Measurements from ENCODE around the gene LIN28B.

The LIN28B gene

DNA sequence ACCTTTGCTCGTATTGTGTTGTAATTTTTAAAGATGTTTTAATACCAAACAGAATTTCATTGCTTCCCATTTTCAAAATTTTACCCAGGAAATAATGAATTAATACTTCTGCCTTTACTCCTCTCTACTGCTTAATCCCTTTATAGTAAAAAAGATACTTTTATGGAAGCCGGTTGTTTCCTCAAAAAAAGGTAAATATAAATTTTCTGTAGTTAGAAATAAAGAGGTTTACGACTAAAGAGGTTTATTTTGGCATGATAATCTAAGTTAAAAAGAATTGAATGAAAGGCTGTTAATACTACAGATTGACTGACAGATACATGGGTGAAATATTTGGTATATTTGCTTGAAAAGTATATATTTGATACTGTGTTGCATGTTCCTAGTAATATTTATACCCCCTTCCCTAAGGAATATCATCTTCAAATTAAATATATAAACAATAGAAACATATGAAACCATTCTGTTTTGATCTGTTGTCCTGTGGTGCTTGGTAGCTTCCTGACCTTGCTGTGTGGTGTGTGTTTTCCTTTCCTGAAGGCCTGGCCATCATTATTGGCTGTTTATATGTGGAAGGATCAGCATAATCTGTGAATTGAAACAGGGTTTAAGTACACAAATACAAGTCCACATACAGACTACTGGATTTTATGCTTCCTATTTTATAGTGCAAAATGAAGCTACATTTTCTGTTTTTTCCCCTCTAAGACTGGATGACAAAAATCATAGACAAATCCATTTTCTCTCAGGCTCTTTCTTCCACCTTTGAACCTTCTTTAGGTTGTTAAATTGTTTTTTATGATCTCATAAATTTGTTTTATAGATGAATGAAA, 2.3 kb downstream of the LIN28B start:
- H3K9ac ChIP-seq: no peak overlapping the region

DNA sequence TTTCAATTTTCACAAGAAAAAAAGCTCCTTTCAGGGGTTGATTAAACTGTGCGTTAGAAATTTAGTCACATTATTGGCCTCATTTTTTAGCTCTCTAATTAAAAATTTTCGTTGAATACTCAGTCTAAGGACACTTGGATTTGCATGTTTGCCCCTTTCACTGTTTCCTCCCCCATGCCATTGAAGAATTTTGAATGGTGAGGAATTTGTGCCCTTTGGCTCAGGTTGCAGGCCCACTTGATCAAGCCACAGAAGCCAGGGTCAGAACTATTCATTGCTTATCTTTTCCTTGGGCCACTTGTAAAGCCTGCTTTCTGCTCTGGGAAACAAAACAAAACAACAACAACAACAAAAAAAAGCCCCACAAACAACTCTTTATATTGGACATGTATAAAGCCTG, 12.2 kb downstream of the LIN28B start:
- no peak overlapping the region for H3K4me3 ChIP-seq (IDR thresholded peaks at IDR 0.05; ENCODE audit: insufficient read depth, low read depth, low read length)
- no peaks in the 10 kb centered on the region for H3K27me3 ChIP-seq (ENCODE audit: insufficient read depth, low read depth)
- H3K9ac ChIP-seq: no peak overlapping the region
- H4K20me1 ChIP-seq (ENCODE audit: insufficient read depth): no peaks in the 10 kb centered on the region
- H3K4me2 ChIP-seq: no peak overlapping the region
- no peak overlapping the region for H2AFZ ChIP-seq (ENCODE audit: low read depth)
- no peaks in the 10 kb centered on the region for H3K36me3 ChIP-seq (ENCODE audit: insufficient read depth)
- H3K79me2 ChIP-seq (ENCODE audit: insufficient read depth, low read depth): no peaks in the 10 kb centered on the region
- H3K4me1 ChIP-seq (ENCODE audit: low read depth, poor library complexity, severe bottlenecking): no peaks in the 10 kb centered on the region
- H3K27ac ChIP-seq: no peak overlapping the region
- TF ChIP-seq, protein P1, sequence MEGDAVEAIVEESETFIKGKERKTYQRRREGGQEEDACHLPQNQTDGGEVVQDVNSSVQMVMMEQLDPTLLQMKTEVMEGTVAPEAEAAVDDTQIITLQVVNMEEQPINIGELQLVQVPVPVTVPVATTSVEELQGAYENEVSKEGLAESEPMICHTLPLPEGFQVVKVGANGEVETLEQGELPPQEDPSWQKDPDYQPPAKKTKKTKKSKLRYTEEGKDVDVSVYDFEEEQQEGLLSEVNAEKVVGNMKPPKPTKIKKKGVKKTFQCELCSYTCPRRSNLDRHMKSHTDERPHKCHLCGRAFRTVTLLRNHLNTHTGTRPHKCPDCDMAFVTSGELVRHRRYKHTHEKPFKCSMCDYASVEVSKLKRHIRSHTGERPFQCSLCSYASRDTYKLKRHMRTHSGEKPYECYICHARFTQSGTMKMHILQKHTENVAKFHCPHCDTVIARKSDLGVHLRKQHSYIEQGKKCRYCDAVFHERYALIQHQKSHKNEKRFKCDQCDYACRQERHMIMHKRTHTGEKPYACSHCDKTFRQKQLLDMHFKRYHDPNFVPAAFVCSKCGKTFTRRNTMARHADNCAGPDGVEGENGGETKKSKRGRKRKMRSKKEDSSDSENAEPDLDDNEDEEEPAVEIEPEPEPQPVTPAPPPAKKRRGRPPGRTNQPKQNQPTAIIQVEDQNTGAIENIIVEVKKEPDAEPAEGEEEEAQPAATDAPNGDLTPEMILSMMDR (conservative IDR thresholded peaks at IDR 0.05; ENCODE audit: low read depth, low read length): no peak

More for the DNA sequence above, 2.3 kb downstream of the LIN28B start:
- no peak overlapping the region for H2AFZ ChIP-seq (ENCODE audit: low read depth)
- H3K79me2 ChIP-seq (ENCODE audit: insufficient read depth, low read depth): no peaks in the 10 kb centered on the region
- no peaks in the 10 kb centered on the region for H4K20me1 ChIP-seq (ENCODE audit: insufficient read depth)
- H3K27me3 ChIP-seq (ENCODE audit: insufficient read depth, low read depth): no peaks in the 10 kb centered on the region
- TF ChIP-seq, protein P1 (conservative IDR thresholded peaks at IDR 0.05; ENCODE audit: low read depth, low read length): no peak
- no peak overlapping the region for H3K4me2 ChIP-seq
- H3K27ac ChIP-seq: no peak overlapping the region
- no peaks in the 10 kb centered on the region for H3K36me3 ChIP-seq (ENCODE audit: insufficient read depth)
- H3K4me1 ChIP-seq (ENCODE audit: low read depth, poor library complexity, severe bottlenecking): no peaks in the 10 kb centered on the region
- no peak overlapping the region for H3K4me3 ChIP-seq (IDR thresholded peaks at IDR 0.05; ENCODE audit: insufficient read depth, low read depth, low read length)

GRCh38 chr6:104969785-104970581, 13.1 kb downstream of the LIN28B start:
- H4K20me1 ChIP-seq (ENCODE audit: insufficient read depth): no peaks in the 10 kb centered on the region
- H3K9ac ChIP-seq: no peak overlapping the region
- TF ChIP-seq, protein P1 (conservative IDR thresholded peaks at IDR 0.05; ENCODE audit: low read depth, low read length): no peak
- no peak overlapping the region for H3K4me3 ChIP-seq (IDR thresholded peaks at IDR 0.05; ENCODE audit: insufficient read depth, low read depth, low read length)
- no peak overlapping the region for H3K27ac ChIP-seq
- H3K27me3 ChIP-seq (ENCODE audit: insufficient read depth, low read depth): no peaks in the 10 kb centered on the region
- H3K4me1 ChIP-seq (ENCODE audit: low read depth, poor library complexity, severe bottlenecking): no peaks in the 10 kb centered on the region
- H3K36me3 ChIP-seq (ENCODE audit: insufficient read depth): no peaks in the 10 kb centered on the region
- no peak overlapping the region for H2AFZ ChIP-seq (ENCODE audit: low read depth)
- H3K4me2 ChIP-seq: no peak overlapping the region
- no peaks in the 10 kb centered on the region for H3K79me2 ChIP-seq (ENCODE audit: insufficient read depth, low read depth)

- Histone ChIP-seq H3K27me3 (ENCODE audit: insufficient read depth, low read depth) (no peaks in the 10 kb centered on the region), H3K4me2 (no peak overlapping the region), H3K79me2 (ENCODE audit: insufficient read depth, low read depth) (no peaks in the 10 kb centered on the region), H3K9ac (no peak overlapping the region), H3K4me1 (ENCODE audit: low read depth, poor library complexity, severe bottlenecking) (no peaks in the 10 kb centered on the region), H3K4me3 (IDR thresholded peaks at IDR 0.05; ENCODE audit: insufficient read depth, low read depth, low read length) (no peak overlapping the region), H3K36me3 (ENCODE audit: insufficient read depth) (no peaks in the 10 kb centered on the region), H3K27ac (no peak overlapping the region), H4K20me1 (ENCODE audit: insufficient read depth) (no peaks in the 10 kb centered on the region), H2AFZ (ENCODE audit: low read depth) (no peak overlapping the region)
- TF ChIP-seq, protein P1 (conservative IDR thresholded peaks at IDR 0.05; ENCODE audit: low read depth, low read length): no peak
Measured at GRCh38 chr6:104973404-104973803, 16.5 kb downstream of the LIN28B start.

Measured in KMS-11 (cell line).